K562 (cell line): Measurements from ENCODE around the gene CEP72. TPM values are rescaled to one million over a fixed set of nuclear protein-coding genes. Genes with fewer than 3 reads are reported as not detected.

Experiments
- ATAC-seq: fragments of 200-7000 bp; cut with Tn5 transposase; 3 replicates; pipeline ENCODE4 v1.9.1; 2020; ENCODE audit warnings: moderate library complexity
- BruUV-seq: library from RNA; stranded (reverse); fragments of 400-500 nt; replicated peaks from 2 replicates; lab custom pipeline; 2021; lab: Mats Ljungman, UMichigan
- CTCF ChIA-PET: fragments of 300-600 bp; formaldehyde crosslinking; extraction: SDS; loops from one replicate; lab custom pipeline; 2021; ENCODE audit warnings: low intra/inter-chr PET ratio; lab: Yijun Ruan, JAX
- POLR2A ChIA-PET: fragments of 300-600, 350-650 bp; sonication (Branson Sonifier 250); formaldehyde crosslinking; extraction: SDS; loops from one replicate; lab custom pipeline; 2021; ENCODE audit warnings: antibody characterized with exemption, inconsistent platforms; lab: Yijun Ruan, JAX
- DNase-seq, 4 experiments: peaks; one replicate each; pipeline versions ENCODE4 v3.0.0 to v3.0.0-alpha.2; 2011 to 2018; ENCODE audit warnings: low spot score in 3 of 4, mixed read lengths in 3 of 4; ENCODE audit errors: extremely low read depth in 1 of 4
- FAIRE-seq: peaks from 2 replicates; lab custom pipeline; 2011; peaks lifted over from hg19 to GRCh38; lab: Jason Lieb, UNC
- H2AFZ ChIP-seq: 2 replicates; pipeline ENCODE4 v1.6.0; 2011; ENCODE audit warnings: low read depth, low read length, control low read depth, inconsistent platforms
- H3K27ac ChIP-seq: fragments of 200-600 bp; 3 replicates; pipeline ENCODE4 v1.8.0; 2011; ENCODE audit warnings: low read depth, mild to moderate bottlenecking, control low read depth, inconsistent platforms, low read length, moderate library complexity, mixed read lengths; ENCODE audit errors: extremely low read depth
- H3K27me3 ChIP-seq, 2 experiments: fragments of 300-600 bp in 1 of 2; 2 replicates in 1 of 2; 3 replicates in 1 of 2; pipeline versions ENCODE4 v1.6.0 to v1.8.0; 2011; ENCODE audit warnings: inconsistent platforms in 2 of 2, low read length in 2 of 2, mild to moderate bottlenecking in 1 of 2, mixed read lengths in 1 of 2, moderate library complexity in 1 of 2; ENCODE audit not compliant: control insufficient read depth in 2 of 2, insufficient read depth in 2 of 2
- H3K36me3 ChIP-seq: fragments of 300-600 bp; 3 replicates; pipeline ENCODE4 v1.8.0; 2011; ENCODE audit warnings: mild to moderate bottlenecking, low read length, inconsistent platforms; ENCODE audit not compliant: control insufficient read depth, insufficient read depth
- H3K4me1 ChIP-seq, 2 experiments: fragments of 200-600 bp in 1 of 2; replicated peaks in 1 of 2; 2 replicates in 1 of 2; 3 replicates in 1 of 2; pipeline versions ENCODE4 v1.5.1 to v1.8.0; 2011; ENCODE audit warnings: inconsistent platforms in 2 of 2, low read length in 2 of 2, mild to moderate bottlenecking in 1 of 2, mixed read lengths in 1 of 2, moderate library complexity in 1 of 2; ENCODE audit not compliant: control insufficient read depth in 2 of 2, insufficient read depth in 2 of 2
- H3K4me2 ChIP-seq: 2 replicates; pipeline ENCODE4 v1.6.1; 2011; ENCODE audit warnings: low read length, control low read depth, inconsistent platforms, mixed read lengths; ENCODE audit not compliant: insufficient read depth
- H3K4me3 ChIP-seq: fragments of 200-600 bp; sonication (generic), shearing (Covaris generic); 2 replicates; pipeline ENCODE4 v1.5.1; 2016; ENCODE audit warnings: control low read depth, inconsistent platforms
- H3K79me2 ChIP-seq: fragments of 200-600 bp; 3 replicates; pipeline ENCODE4 v1.8.0; 2011; ENCODE audit warnings: low read length, inconsistent platforms; ENCODE audit not compliant: control insufficient read depth, insufficient read depth
- H3K9ac ChIP-seq, 2 experiments: 2 replicates each; pipeline versions ENCODE4 v1.6.0 to v1.6.1; 2011; ENCODE audit warnings: low read depth in 2 of 2, low read length in 2 of 2, control low read depth in 1 of 2, inconsistent platforms in 1 of 2, mild to moderate bottlenecking in 1 of 2, mixed read lengths in 1 of 2; ENCODE audit not compliant: insufficient read depth in 1 of 2
- H3K9me1 ChIP-seq: one replicate; pipeline ENCODE4 v1.6.0; 2011; ENCODE audit warnings: inconsistent platforms, mild to moderate bottlenecking, low read length, moderate library complexity; ENCODE audit not compliant: control insufficient read depth, insufficient read depth
- H3K9me3 ChIP-seq: replicated peaks from 2 replicates; pipeline ENCODE4 v1.5.1; 2011; ENCODE audit warnings: low read depth, low read length, inconsistent platforms; ENCODE audit not compliant: control insufficient read depth, insufficient read depth
- H4K20me1 ChIP-seq: replicated peaks from 2 replicates; pipeline ENCODE4 v1.6.1; 2011; ENCODE audit warnings: low read length, inconsistent platforms, mixed read lengths; ENCODE audit not compliant: control insufficient read depth, insufficient read depth
- CAMTA2 ChIP-seq: fragments of 250-450 bp; sonication (Bioruptor Pico); conservative IDR thresholded peaks from 2 replicates; pipeline ENCODE4 v1.5.1; 2022
- CBX1 ChIP-seq: sonication (generic); IDR thresholded peaks from 2 replicates; pipeline ENCODE4 v1.6.1; 2016; ENCODE audit warnings: antibody characterized with exemption, low read depth, mild to moderate bottlenecking
- CCNT2 ChIP-seq: IDR thresholded peaks from 2 replicates; pipeline ENCODE4 v1.6.1; 2011; ENCODE audit warnings: borderline replicate concordance, low read depth, mild to moderate bottlenecking, moderate library complexity, mixed read lengths, low read length; ENCODE audit not compliant: insufficient read length; ENCODE audit errors: extremely low read depth
- CEBPG ChIP-seq, 3 experiments: fragments of 200-800 bp in 1 of 3; sonication (Bioruptor generic) in 1 of 3; sonication (generic) in 1 of 3; formaldehyde crosslinking in 1 of 3; IDR thresholded peaks in 2 of 3; conservative IDR thresholded peaks in 1 of 3; 2 replicates each; pipeline versions ENCODE4 v1.6.1 to v1.8.0; 2016 to 2022; ENCODE audit warnings: missing compliant biosample characterization in 2 of 3, missing genetic modification characterization in 2 of 3, mild to moderate bottlenecking in 1 of 3, missing genetic modification reagents in 1 of 3
- DACH1 ChIP-seq: fragments of 450-650 bp; IDR thresholded peaks from 2 replicates; pipeline ENCODE4 v1.6.1; 2018; ENCODE audit not compliant: partially characterized antibody
- EZH2 ChIP-seq: IDR thresholded peaks from 2 replicates; pipeline ENCODE4 v1.6.1; 2012; ENCODE audit warnings: low read depth, mild to moderate bottlenecking, inconsistent platforms, low read length, borderline replicate concordance
- RUNX1 ChIP-seq: sonication (generic); IDR thresholded peaks from 2 replicates; pipeline ENCODE4 v1.6.1; 2016; ENCODE audit warnings: antibody characterized with exemption, low read depth
- SMAD2 ChIP-seq: fragments of 150-350 bp; IDR thresholded peaks from 2 replicates; pipeline ENCODE4 v1.6.1; 2014; ENCODE audit warnings: low read depth, mild to moderate bottlenecking, low read length
- WGBS: fragments of 100-300 bp; shearing (Covaris generic); methylation state at CpG from one replicate; pipeline ENCODE4 v1.1.6; 2016; ENCODE audit warnings: low coverage, mixed read lengths; ENCODE audit not compliant: insufficient coverage; ENCODE audit errors: missing lambda C conversion rate; 5-methylcytosine and 5-hydroxymethylcytosine counted together
- in situ Hi-C: fragments of 300-500 bp; cut with MboI; formaldehyde crosslinking; loops from 4 replicates; pipeline ENCODE4 v1.15.0; 2018; ENCODE audit warnings: inconsistent platforms, mixed read lengths
- intact Hi-C: fragments of 100-400 bp; cut with micrococcal nuclease; formaldehyde crosslinking; loops from 2 replicates; pipeline ENCODE4 v1.14.2; 2022
- polyA plus RNA-seq, 8 experiments: library from polyadenylated mRNA; depleted of rRNA in 4 of 8; stranded (reverse) in 5 of 8; unstranded in 3 of 8; fragments of >200 nt; fragmentation: Nextera tagmentation in 2 of 8; fragmentation: Illumina TruSeq in 1 of 8; extraction: Ambion mirVana in 2 of 8; extraction: Trizol in 1 of 8; gene quantifications; 2 replicates each; pipeline versions ENCODE4 v1.2.1 to v1.2.3, GENCODE V29; 2011 to 2014; ENCODE audit warnings: inconsistent platforms in 1 of 8, missing spikeins in 1 of 8
- total RNA-seq, 7 experiments: library from RNA; depleted of rRNA in 6 of 7; stranded (reverse); fragments of >200 nt in 6 of 7; fragmentation: Illumina TruSeq in 2 of 7; extraction: Trizol in 2 of 7; gene quantifications; 2 replicates each; pipeline versions ENCODE4 v1.2.1 to v1.2.3, GENCODE V29; 2011 to 2021; ENCODE audit warnings: low replicate concordance in 1 of 7

CEP72 gene
- total and polyA plus RNA-seq, 9 of the 15 experiments (the other 6 are each of a cell fraction or from before 2014, with no cell fraction given) = 0.89 to 38.1 (median 14.2) TPM

DNA sequence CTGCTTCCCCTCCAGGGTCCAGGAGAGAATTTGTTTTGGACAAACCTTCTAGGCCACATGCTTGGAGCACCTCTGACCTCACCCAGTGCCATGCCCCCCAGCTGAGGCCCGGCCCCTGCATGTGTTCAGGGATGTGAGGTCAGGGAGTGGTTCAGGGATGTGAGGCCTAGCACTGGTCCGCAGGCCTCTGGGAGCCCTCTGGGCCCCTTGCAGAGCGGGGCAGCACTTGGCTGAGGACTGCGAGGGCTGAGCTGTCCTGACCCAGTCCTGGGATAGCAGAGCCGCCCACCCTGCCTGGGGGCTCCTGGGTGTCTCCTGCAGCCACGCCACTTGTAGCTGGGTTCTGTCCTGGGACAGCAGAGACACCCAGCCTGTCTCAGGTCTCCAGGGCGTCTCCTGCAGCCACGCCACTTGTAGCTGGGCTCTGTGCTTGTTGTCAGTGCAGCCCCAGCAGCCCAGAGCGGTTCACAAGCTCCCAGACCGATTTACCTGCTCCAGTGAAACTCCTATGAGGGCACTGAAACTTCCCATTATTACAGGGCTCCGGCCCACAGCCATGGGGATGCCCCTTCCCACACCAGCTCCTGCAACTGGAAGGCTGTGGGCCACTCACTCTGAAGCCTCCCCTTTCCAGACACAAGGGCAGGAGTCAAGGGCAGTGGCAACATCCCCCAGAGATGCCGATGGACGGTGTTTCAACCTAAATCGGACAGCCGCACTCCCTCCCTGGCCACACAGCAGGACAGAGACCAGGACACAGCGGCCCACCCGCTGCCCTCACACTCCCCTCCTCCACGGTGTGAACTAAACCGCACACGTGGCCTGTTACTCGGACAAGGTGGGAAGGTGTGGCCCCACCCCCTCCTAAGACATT lies 5.4 kb upstream of the CEP72 start:
- no peak for FAIRE-seq
- Histone ChIP-seq H3K36me3 (no peaks in the 10 kb centered on the region), H3K9me3 (no peaks in the 10 kb centered on the region), H3K9ac (peak overlapping the region in 1 of 2 experiments; percentile 65; a peak in 1 of 4 replicates), H3K9me1 (no peaks in the 10 kb centered on the region), H3K4me2 (no peak overlapping the region)
- CTCF ChIA-PET = no interaction called here
- in situ Hi-C loops = no loop called here
- no TSS peak for BruUV-seq
- no peak for TF ChIP-seq EZH2
- no peak for TF ChIP-seq CCNT2
- no peak for TF ChIP-seq SMAD2
- TF ChIP-seq RUNX1 = no peak
- TF ChIP-seq DACH1 = no peak
- no peak for TF ChIP-seq CBX1
- no peak for TF ChIP-seq CAMTA2
- no peak for TF ChIP-seq CEBPG (CRISPR knock-in tag; IDR thresholded peaks at IDR 0.05)
- TF ChIP-seq CEBPG (tag; conservative IDR thresholded peaks at IDR 0.05 in 1 of 2, IDR thresholded peaks at IDR 0.05 in 1 of 2) = no peak
- TF ChIP-seq, all 486 proteins: peak for 0
- ATAC-seq (no peak), DNase-seq (no peak)
- POLR2A ChIA-PET = interaction anchor here (0.6 to 0.7 kb wide), 2 partner anchors 253 to 544 kb away, joined by 3 read pairs; no protein-coding TSS in a partner anchor
- H3K4me1 ChIP-seq = peaks cover 6 to 37% of the 10 kb centered on the region in 2 experiments; a peak in 4 of 5 replicates
- no peak overlapping the region; the same call in 2 of the 3 replicates for H3K27ac ChIP-seq
- no peak overlapping the region for H3K4me3 ChIP-seq
- H3K27me3 ChIP-seq = peaks cover 44 to 74% of the 10 kb centered on the region in 2 experiments
- no peak overlapping the region for H2AFZ ChIP-seq
- H4K20me1 ChIP-seq = peaks cover 10% of the 10 kb centered on the region; the same call in 1 of the 2 replicates
- 14% methylated on average over 21 of the region's 21 CpGs for WGBS
- intact Hi-C loops = no loop called here
- no peaks in the 10 kb centered on the region for H3K79me2 ChIP-seq
